H1 (cell line): ENCODE measurements around the gene FAF2. TPM values are rescaled to one million over a fixed set of nuclear protein-coding genes. Genes with fewer than 3 reads are reported as not detected.
A peak's percentile ranks its signal among the peaks of the same experiment; 100 is the strongest.

Experiments used
- ASH2L ChIP-seq: fragments of 200-600, 300-600 bp; sonication (generic); IDR thresholded peaks from one replicate; pipeline ENCODE4 v1.7.1; 2017; ENCODE audit warnings: low read length
- CBX8 ChIP-seq: fragments of 300-800, 300-1000 bp; sonication (generic); IDR thresholded peaks from 2 replicates; pipeline ENCODE4 v1.7.1; 2016; ENCODE audit warnings: low read depth, low read length, borderline replicate concordance
- EP300 ChIP-seq, 2 experiments: IDR thresholded peaks; 1 replicate in 1 of 2; 2 replicates in 1 of 2; pipeline ENCODE4 v1.6.1; 2011 to 2012; ENCODE audit warnings: low read depth in 2 of 2, low read length in 2 of 2, mild to moderate bottlenecking in 2 of 2, borderline replicate concordance in 1 of 2, inconsistent platforms in 1 of 2, moderate library complexity in 1 of 2
- JUN ChIP-seq: IDR thresholded peaks from 2 replicates; pipeline ENCODE4 v1.6.1; 2011; ENCODE audit warnings: low read depth, mild to moderate bottlenecking, improper control_type of control experiment, low read length
- KDM1A ChIP-seq: fragments of 200-600, 300-600 bp; sonication (generic); IDR thresholded peaks from 2 replicates; pipeline ENCODE4 v1.7.1; 2016; ENCODE audit warnings: mild to moderate bottlenecking, low read length, borderline replicate concordance
- KDM4A ChIP-seq: IDR thresholded peaks from one replicate; pipeline ENCODE4 v1.7.1; 2012; ENCODE audit warnings: low read depth, mild to moderate bottlenecking, moderate library complexity, low read length, inconsistent platforms; ENCODE audit not compliant: severe bottlenecking
- KDM5A ChIP-seq: fragments of 200-600 bp; IDR thresholded peaks from 2 replicates; pipeline ENCODE4 v1.7.1; 2012; ENCODE audit warnings: mild to moderate bottlenecking, low read length, inconsistent platforms, mixed read lengths
- NRF1 ChIP-seq: IDR thresholded peaks from 2 replicates; pipeline ENCODE4 v1.6.1; 2011; ENCODE audit warnings: mild to moderate bottlenecking, low read depth, low read length, improper control_type of control experiment
- PHF8 ChIP-seq: fragments of 200-600 bp; sonication (generic); conservative IDR thresholded peaks from 2 replicates; pipeline ENCODE4 v1.7.1; 2012; ENCODE audit warnings: low read depth, mild to moderate bottlenecking, inconsistent platforms, low read length, moderate library complexity
- POLR2A ChIP-seq, 2 experiments: IDR thresholded peaks; 1 replicate in 1 of 2; 2 replicates in 1 of 2; pipeline ENCODE4 v1.6.1; 2011; ENCODE audit warnings: low read depth in 2 of 2, low read length in 2 of 2, mild to moderate bottlenecking in 2 of 2; ENCODE audit errors: control extremely low read depth in 1 of 2
- POU5F1 ChIP-seq: IDR thresholded peaks from 2 replicates; pipeline ENCODE4 v1.6.1; 2011; ENCODE audit warnings: low read depth, mild to moderate bottlenecking, low read length, moderate library complexity
- RNF2 ChIP-seq: fragments of 200-900, 300-1000 bp; sonication (generic); IDR thresholded peaks from 2 replicates; pipeline ENCODE4 v1.7.1; 2016; ENCODE audit warnings: borderline replicate concordance, low read depth, mild to moderate bottlenecking, antibody characterized with exemption, low read length; ENCODE audit not compliant: poor library complexity, severe bottlenecking; ENCODE audit errors: missing control alignments
- RXRA ChIP-seq: IDR thresholded peaks from 2 replicates; pipeline ENCODE4 v1.6.1; 2011; ENCODE audit warnings: low read depth, mild to moderate bottlenecking, low read length, moderate library complexity; ENCODE audit not compliant: insufficient read depth
- SIN3A ChIP-seq, 2 experiments: IDR thresholded peaks in 1 of 2; conservative IDR thresholded peaks in 1 of 2; 2 replicates each; pipeline ENCODE4 v1.6.1; 2011 to 2012; ENCODE audit warnings: low read length in 2 of 2, improper control_type of control experiment in 1 of 2, low read depth in 1 of 2, mild to moderate bottlenecking in 1 of 2
- SIX5 ChIP-seq: IDR thresholded peaks from 2 replicates; pipeline ENCODE4 v1.6.1; 2011; ENCODE audit warnings: mild to moderate bottlenecking, low read depth, low read length
- TAF1 ChIP-seq: IDR thresholded peaks from 2 replicates; pipeline ENCODE4 v1.6.1; 2011; ENCODE audit warnings: mild to moderate bottlenecking, low read depth, low read length
- TBP ChIP-seq: IDR thresholded peaks from 2 replicates; pipeline ENCODE4 v1.6.1; 2011; ENCODE audit warnings: low read depth, low read length, improper control_type of control experiment
- TEAD4 ChIP-seq: IDR thresholded peaks from 2 replicates; pipeline ENCODE4 v1.6.1; 2012; ENCODE audit warnings: low read depth, low read length, inconsistent platforms, mixed read lengths
- polyA plus RNA-seq, 7 experiments: library from polyadenylated mRNA; depleted of rRNA in 3 of 7; stranded (reverse) in 5 of 7; unstranded in 2 of 7; fragments of >200 nt in 5 of 7; fragments of 200-250 nt in 2 of 7; gene quantifications; 1 replicate in 5 of 7; 2 replicates in 1 of 7; 4 replicates in 1 of 7; pipeline versions ENCODE4 v1.2.1 to v1.2.3, GENCODE V29; 2011 to 2013; ENCODE audit warnings: missing spikeins in 2 of 7, mixed read lengths in 2 of 7
- total RNA-seq: library from RNA; stranded (reverse); fragmentation: NEBNext Ultra II Directional; extraction: Animal tissue kit (Norgen Biotek cat#: 25700); gene quantifications from 2 replicates; pipeline ENCODE4 v1.2.1, GENCODE V29; 2021
- TF ChIP-seq, protein P1 (sequence below): IDR thresholded peaks from 2 replicates; pipeline ENCODE4 v1.6.1; 2012; ENCODE audit warnings: inconsistent platforms

The FAF2 gene
- total and polyA plus RNA-seq, 2 of the 8 experiments (the other 6 are each of a cell fraction or from before 2014, with no cell fraction given) = 20.8 to 35.8 TPM

DNA sequence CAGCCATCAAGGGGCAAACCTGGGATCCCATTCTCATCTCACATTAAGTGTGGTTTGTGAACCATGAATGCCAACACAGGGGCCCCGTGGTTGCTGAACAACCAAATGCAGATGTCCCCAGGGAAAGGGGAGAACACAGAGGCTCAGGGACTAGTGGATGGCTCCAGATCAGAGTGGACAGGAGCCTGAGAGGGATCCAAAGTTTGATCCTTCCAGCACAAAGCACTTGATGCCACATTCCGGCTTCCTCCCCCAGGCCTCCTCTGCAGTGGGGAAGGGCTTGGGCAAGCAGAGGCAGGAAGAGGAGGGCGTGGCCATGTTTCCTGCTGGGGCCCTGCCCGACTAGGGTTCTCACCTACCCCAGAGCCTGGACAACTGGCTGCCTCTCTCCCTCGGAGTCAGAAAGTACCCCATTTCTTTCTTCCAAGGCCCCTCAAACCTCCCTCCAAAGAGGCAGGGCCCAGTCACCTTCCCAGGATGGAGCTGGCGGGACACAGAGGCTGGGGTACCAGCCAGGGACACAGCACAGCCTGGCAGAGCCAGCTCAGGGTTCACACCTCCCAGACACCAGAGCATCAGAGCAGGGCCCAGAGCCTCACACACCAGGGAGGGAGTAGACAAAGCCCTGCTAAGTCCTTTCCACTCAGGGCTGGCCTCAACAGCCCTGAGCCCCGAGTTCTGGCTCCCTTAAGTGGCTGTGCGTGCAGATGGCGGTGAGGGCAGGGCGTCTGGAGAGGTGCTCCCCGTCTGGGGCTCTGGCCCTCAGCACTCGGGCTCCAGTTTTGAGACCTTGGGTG is 93.4 kb downstream of the FAF2 start (continued):
- no peak for TF ChIP-seq RNF2
- TF ChIP-seq POLR2A (IDR thresholded peaks at IDR 0.05; ENCODE audit: control extremely low read depth in 1 of 2, low read depth in 2 of 2, low read length in 2 of 2) = peak in 1 of 2 experiments; percentile 58; a peak in 1 of 3 replicates
- TF ChIP-seq EP300 (IDR thresholded peaks at IDR 0.05; ENCODE audit: borderline replicate concordance in 1 of 2, low read depth in 2 of 2, low read length in 2 of 2) = no peak
- TF ChIP-seq, protein P1, sequence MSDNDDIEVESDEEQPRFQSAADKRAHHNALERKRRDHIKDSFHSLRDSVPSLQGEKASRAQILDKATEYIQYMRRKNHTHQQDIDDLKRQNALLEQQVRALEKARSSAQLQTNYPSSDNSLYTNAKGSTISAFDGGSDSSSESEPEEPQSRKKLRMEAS = no peak
- no peak for TF ChIP-seq POU5F1
- no peak for TF ChIP-seq KDM5A
- TF ChIP-seq RXRA = no peak
- no peak for TF ChIP-seq PHF8
- no peak for TF ChIP-seq JUN
- peak; percentile 65 for TF ChIP-seq TEAD4
- TF ChIP-seq ASH2L = peak; percentile 67
- no peak for TF ChIP-seq CBX8
- 0 out of 2 replicates have a peak, but pooled peaks have one; percentile 14 for TF ChIP-seq TBP
- TF ChIP-seq SIN3A (conservative IDR thresholded peaks at IDR 0.05 in 1 of 2, IDR thresholded peaks at IDR 0.05 in 1 of 2; ENCODE audit: low read depth in 1 of 2, low read length in 2 of 2) = no peak
- TF ChIP-seq SIX5 = no peak
- no peak for TF ChIP-seq KDM4A
- no peak for TF ChIP-seq KDM1A
- TF ChIP-seq NRF1 = no peak
- TF ChIP-seq TAF1 = 0 out of 2 replicates have a peak, but pooled peaks have one; percentile 23
- TF ChIP-seq, all 59 proteins: peak for 5
